Right ventricle myocardium inferior (tissue), 1 donor: ENCODE data around the gene LRP11. TPM values are rescaled to one million over a fixed set of nuclear protein-coding genes. Genes with fewer than 3 reads are reported as not detected.
A peak's percentile ranks its signal among the peaks of the same experiment; 100 is the strongest.
"Not testable (repeated sequence)": the region's sequence is repeated elsewhere in the genome, so short reads cannot be mapped to it uniquely, and the experiment has no call there.

ENCODE experiments used
- ATAC-seq: fragments of 200-7000 bp; cut with Tn5 transposase; one replicate; pipeline ENCODE4 v1.9.1; 2020; ENCODE audit warnings: mild to moderate bottlenecking, moderate library complexity
- DNase-seq: peaks from one replicate; pipeline ENCODE4 v3.0.0; 2021; ENCODE audit errors: missing footprints
- intact Hi-C: fragments of 100-400 bp; cut with DNase I; formaldehyde crosslinking; loops from one replicate; pipeline ENCODE4 v1.11.0; 2022
- long read RNA-seq: library from polyadenylated mRNA; unstranded; transcript quantifications from one replicate; pipeline ENCODE4 v2.0.0, GENCODE V29; 2021
- total RNA-seq: library from RNA; stranded (reverse); fragmentation: NEBNext Ultra II Directional; extraction: Animal tissue kit (Norgen Biotek cat#: 25700); gene quantifications from one replicate; pipeline ENCODE4 v1.2.1, GENCODE V29; 2021
- donor health status: DM: no; HTN: yes; CAD: no; lungs with severe emphysema.

Gene LRP11, protein sequence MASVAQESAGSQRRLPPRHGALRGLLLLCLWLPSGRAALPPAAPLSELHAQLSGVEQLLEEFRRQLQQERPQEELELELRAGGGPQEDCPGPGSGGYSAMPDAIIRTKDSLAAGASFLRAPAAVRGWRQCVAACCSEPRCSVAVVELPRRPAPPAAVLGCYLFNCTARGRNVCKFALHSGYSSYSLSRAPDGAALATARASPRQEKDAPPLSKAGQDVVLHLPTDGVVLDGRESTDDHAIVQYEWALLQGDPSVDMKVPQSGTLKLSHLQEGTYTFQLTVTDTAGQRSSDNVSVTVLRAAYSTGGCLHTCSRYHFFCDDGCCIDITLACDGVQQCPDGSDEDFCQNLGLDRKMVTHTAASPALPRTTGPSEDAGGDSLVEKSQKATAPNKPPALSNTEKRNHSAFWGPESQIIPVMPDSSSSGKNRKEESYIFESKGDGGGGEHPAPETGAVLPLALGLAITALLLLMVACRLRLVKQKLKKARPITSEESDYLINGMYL
- total RNA-seq, result 21.5 TPM
- long read RNA-seq, partial matches to known transcripts, result 4 of 12 reads
- long read RNA-seq, other reads (novel, unspliced or antisense), result 3 of 12 reads

DNA sequence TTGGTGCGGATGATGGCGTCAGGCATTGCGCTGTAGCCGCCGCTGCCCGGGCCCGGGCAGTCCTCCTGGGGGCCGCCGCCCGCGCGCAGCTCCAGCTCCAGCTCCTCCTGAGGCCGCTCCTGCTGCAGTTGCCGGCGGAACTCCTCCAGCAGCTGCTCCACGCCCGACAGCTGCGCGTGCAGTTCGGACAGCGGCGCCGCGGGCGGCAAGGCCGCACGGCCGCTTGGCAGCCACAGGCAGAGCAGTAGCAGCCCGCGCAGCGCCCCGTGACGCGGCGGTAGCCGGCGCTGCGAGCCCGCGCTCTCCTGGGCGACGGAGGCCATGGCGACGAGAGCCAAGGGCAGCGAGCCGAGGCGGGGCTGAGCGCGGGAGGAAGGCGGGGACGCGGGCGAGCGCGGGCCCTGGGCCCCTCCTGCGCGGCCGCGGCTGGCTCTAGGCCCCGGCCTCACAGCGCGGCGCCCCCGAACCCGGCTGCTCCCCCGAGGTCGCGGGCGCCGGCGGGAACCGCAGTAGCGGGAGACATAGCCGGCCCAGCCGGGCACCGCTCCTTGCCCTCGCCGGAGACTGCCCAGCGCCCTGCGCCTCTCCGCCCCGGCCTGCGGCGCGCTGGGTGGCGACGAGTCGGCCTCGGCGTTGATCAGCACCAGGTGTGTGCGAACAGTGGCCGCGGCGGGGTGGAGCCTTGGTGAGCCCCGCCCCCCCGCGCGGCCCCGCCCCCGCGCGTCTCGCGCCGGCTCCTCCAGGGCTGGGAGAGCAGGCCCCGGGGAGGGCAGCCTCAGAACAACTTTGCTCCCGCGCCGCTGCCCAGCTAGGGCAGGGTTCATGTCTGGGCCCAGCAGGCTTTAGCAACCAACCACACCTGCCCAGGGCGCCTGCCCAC, at the start of gene LRP11:
Gene LRP11, minus strand, starts transcription at position 662 of the 880 bp plus-strand sequence. Its CDS starts 339 bp downstream, at position 323.
- DNase-seq (peak; percentile 92), ATAC-seq (peak; percentile 92)
- intact Hi-C loops, result loop anchor here (2.0 to 10.0 kb wide), 3 partner anchors 29 to 139 kb away; partner anchors contain the start of gene RAET1G

DNA sequence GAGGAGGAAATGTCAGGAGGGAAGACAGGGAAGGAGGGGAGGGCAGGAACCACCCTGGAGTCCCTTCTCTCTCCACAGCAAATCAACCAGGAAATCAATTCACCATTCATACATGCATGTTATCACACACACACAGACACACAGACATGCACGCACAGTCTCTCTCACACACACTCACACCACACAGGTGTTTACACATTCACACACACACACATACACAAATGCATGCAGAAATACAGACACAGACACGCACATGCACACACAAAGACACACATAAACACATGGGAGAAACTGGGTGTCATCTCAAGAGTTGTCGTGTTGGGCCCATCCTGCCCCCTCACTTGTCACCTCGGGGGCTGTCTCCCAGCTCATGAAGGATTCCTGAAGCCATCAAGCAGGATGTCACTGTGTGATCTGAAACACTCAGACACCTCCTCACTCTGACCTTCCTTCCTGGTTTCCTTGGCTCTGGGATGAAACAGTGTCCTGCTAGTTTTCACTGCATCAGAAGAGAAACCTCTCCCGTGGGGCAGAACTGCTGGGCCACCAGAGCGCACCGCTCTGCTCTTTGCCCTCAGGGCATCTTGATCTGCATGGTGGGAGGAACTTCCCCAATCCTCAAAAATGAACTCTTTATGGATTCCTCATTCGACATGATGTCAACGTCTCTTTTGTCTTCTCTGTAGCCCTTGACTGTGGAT, 49.5 kb upstream of the LRP11 start:
- intact Hi-C loops, result no loop called here
- no peak for ATAC-seq
- DNase-seq, result no peak

DNA sequence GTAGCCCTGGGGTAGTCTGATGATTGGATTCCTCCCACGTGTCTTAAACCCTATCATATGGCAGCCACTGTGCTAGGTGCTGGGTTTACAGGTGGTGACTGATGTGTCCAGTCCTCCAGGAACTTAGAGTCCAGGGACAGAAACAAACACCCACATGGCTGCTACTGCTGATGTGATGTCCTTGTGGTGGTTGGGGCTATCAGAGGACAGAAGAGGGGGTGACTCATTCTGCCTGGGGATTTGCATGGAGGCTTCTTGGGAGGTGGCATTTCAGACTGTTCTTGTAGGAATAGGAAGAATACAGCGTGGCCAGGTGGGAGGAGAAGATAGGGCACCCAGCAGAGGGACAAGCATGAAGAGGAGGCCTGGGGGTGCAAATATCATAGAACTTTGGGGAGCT, 48.9 kb upstream of the LRP11 start:
- DNase-seq, result no peak
- intact Hi-C loops, result no loop called here
- no peak for ATAC-seq

DNA sequence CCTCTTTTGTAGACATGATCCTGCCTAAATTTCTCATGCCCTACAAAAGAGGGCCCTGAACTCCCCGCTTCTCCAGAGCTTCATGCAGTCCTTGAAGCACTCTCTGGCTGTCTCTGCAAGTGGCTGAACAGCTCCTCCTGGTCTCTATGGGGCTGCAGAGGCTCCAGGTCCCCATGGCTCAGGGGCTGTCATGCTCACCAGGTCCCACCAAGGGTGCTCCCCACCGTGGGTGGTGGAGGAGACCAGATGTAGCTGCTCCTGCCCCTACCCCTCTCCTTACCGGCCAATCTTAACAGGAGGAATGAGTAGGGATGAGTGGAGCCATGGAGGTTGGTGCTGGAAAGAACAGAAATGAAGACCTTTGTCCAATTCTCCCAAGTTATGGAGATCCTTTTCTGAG, 48.5 kb upstream of the LRP11 start:
- DNase-seq, intact Hi-C loops, ATAC-seq: not testable (repeated sequence)

DNA sequence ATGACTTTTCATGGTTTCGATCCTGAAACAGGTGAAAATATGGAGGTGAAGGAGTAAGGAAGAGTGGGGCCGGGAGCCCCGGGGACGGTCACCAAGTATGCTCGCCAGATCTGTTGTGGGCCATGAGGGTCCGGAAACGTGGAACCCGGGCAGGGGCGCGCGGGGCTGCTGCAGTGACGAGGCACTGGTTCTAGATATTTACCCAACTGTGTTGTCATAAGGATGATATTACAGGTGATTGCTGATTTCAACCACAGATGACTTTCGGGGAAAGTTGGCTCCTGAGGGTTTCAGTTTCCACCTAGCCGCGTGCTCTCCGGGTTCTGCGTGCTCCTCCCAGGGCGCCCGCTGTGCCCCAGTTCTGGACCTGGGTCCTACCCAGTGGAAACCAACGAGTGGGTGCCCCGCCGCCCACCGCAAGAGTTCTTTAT, 46.6 kb upstream of the LRP11 start:
- ATAC-seq (no peak), DNase-seq (no peak)
- intact Hi-C loops, result no loop called here

DNA sequence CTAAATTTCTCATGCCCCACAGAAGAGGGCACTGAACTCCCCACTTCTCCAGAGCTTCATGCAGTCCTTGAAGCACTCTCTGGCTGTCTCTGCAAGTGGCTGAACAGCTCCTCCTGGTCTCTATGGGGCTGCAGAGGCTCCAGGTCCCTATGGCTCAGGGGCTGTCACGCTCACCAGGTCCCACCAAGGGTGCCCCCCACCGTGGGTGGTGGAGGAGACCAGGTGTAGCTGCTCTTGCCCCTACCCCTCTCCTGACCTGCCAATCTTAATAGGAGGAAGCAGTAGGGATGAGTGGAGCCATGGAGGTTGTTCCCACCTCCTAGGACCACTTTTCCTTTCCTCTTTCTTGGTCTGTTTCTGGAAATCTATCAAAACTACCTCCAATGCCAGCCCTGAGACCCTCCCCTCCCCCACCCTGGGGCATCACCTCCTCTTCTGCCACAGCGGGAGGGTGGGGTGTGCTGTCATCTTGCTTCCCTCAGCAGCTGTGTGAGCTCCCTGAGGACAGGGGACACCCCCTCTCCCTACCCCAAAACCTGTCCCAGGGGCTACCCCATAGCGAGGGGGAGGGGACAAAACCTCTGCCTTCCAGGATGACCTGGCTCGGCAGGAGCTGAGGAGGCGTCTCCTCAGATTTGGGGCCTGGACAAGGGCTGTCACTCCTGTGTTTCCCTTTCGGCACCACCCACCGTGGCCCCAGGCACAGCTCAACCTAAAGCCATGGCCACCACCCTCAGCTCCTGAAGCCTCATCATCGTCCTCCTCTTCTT, 45.7 kb upstream of the LRP11 start:
- DNase-seq (no peak), ATAC-seq (no peak)
- intact Hi-C loops, result no loop called here

DNA sequence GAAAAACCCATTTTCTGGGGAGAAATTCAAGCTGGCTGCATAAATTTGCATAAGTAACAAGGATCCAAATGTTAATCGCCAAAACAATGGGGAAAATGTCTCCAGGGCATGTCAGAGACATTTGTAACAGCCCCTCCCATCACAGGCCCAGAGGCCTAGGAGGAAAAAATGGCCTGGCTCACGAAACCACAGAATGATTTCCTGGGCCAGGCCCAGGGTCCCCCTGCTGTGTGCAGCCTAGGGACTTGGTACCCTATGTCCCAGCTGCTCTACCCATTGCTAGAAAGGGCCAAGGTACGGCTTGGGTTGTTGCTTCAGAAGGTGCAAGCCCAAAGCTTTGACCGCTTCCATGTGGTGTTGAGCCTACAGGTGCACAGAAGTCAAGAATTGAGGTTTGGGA, 44.3 kb upstream of the LRP11 start:
- intact Hi-C loops, DNase-seq, ATAC-seq: not testable (repeated sequence)

DNA sequence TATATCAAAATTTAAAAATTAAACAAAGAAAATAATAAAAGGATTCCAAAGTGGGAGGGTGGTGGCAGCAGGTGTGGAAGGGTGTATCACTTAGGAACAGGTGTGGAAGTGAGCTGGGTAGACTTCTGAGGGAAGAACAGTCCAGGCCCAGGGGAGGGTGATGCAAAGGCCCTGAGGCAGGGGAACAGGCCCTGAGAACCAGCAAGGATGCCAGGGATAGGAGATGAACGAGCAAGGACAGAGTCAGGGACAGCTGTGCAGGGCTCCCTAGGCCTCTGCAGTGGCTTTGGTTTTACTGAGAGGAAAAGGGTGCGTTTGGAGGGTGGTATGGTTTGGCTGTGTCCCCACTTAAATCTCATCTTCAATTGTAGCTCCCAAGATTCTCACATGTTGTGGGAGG, 43.2 kb upstream of the LRP11 start:
- DNase-seq (no peak), ATAC-seq (no peak)
- intact Hi-C loops, result no loop called here

DNA sequence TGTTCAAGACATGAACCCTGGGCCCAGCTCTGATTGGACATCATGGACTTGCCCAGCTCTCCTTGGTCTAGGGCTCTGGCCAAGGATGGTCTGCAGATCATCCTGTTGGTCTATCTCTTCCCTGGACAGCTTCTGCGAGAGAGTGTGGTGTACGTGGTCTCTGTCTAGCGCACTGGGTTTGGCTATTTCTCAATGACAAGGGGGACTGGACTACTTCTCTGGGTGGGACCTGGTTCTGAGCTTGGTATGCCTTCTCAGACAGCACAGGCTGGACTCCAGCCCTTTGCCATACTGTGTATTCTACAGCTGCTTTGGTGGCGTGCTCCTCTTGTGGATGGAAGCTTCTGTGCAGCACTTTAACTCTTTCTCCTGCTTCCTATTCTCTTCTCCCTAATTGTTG, 42.2 kb upstream of the LRP11 start:
- DNase-seq, result no peak
- no peak for ATAC-seq
- intact Hi-C loops, result no loop called here

DNA sequence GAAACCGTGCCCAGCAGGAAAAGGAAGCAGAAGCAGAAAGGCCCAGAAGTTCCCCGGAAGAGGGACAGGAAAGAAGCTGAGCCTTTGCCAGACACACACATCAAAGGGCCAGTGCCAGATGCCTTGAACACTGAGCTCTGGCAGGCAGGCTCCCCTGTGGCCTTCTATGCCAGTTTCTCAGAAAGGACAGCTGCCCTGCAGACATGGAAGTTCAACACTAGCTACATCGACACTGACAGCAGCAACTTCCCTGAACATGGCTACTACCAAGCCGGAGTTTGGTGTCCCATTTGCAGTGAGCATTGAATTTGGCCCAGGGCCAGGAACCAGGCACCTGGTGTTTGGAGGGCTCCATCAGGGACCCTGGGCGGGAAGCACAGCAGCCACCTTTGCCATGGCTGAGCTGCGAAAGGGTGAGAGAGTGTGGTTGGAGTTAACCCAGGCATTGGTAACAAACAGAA, 41.8 kb upstream of the LRP11 start:
- no peak for ATAC-seq
- intact Hi-C loops, result no loop called here
- no peak for DNase-seq

DNA sequence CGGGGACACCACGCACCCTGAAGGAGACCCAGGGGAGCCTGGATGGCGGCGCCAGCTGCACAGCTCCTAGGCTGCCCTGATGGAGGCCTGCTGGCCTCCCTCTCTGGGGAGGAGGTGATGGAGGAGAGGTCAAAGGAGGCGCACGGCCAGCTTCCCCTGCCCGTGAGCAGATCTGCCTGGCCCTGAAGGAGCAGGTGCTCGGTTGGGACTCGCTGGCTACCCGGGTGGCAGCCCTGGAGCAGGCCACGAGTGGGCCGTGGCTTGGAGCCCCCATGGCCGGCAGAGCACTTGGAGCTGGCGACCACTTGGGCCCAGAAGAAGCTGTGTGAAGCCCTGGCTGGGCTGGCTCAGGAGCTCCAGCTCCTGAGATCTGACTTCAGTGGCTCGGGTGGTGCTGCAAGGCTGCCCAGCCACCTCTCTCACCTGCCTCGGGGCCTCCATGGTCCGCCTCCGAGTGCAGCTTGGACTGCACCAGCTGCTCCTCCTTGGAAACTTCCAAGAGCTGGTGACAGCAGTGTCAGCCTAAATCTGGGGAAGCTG, 41.3 kb upstream of the LRP11 start:
- DNase-seq, result peak; percentile 66
- intact Hi-C loops, result no loop called here
- ATAC-seq, result no peak

DNA sequence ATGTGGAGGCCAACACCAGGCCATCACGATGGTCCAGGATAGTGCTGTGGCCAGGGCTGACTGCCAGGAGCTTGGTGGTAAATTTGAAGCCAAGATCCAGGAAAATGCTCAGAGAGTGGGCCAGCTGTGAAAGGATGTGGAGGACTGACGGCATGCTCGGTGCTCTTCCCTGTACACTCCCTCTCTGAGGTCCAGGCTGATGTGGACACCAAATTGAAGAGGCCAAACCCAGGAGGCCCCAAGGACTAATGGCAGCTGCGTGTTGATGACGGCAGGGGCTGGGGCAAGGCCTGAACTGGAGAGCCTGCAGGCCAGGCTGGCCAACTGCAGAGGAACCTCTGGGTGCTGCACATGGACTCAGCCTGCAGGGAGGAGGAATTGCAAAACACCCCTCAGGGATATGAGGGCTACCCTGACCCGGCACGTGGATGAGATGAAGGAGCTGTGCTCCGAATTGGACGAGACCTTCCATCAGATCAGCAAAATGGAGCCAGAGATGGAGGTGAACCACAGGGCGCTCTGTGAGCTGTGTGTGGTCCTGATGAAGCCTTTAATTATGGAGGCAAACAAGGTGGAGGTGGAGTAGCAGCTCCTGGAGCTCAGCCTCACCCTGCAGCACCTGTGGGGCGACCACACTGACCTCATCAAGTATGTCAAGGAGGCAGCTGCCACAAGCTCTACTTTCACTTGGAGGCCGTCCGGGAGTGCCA, 40.7 kb upstream of the LRP11 start:
- no peak for DNase-seq
- intact Hi-C loops, result no loop called here
- peak; percentile 75 for ATAC-seq

DNA sequence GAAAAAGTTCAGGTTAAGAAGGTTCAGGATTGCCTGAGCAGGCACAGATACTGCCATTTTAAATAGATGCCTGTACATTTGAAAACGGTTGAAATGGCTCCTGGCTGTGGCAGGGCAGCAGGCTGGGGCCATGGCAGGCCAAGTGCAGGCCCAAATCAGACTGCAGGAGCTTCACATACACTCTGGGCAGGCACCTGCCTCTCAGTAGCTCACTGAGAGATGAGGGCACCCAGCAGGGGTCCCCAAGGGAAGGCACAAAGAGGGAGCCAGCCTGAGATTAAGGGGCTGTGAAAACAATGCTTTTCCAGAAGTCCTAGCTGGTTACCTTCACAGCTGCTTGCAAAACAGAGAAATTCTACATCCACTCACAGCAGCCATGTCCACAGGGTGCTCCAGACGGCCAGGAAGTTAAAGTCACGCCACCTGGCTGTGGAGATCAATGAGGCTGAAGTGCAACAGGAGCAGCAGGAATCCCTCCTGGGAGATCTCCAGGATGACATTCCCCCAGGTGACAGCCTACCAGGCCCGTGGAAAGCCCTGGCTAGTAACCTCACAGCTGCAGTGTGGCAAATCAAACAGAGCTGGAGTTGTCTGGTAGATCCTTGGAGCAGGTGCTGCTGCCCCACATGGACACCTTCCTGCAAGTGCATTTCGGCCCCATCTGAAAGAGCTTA, 39.9 kb upstream of the LRP11 start:
- ATAC-seq (no peak), DNase-seq (no peak)
- intact Hi-C loops, result no loop called here

DNA sequence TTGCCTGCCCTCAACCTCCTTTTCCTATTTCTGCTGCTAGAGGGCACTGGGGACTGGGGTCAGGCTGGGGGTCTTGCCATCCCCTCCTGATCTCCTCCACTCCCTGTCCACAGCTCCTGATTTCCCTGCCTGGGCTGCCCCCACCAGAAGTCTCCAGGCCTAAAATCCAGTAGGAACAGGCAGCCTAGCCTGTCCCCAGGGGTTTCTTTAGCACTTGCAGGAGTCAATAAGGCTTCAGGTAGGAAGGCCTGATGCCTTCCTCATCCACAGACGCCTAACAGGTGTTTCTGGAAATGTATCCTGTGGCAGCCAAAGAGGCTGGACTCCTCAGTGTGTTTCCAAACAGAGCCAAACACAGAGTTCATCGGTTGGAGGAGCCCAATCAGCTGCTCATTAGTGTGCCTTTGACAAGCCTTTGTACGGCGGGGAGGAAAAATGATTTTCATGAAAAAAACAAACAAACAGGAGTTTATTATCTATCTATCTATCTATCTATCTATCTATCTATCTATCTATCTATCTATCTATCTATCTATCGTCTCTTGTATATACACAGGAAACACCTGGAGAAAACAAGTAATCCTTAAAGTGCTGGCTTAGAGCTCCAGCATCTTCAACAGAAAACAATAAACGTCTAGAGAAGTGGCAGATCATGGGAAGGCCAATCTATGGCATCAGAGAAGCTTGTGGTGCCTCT, 37.4 kb upstream of the LRP11 start:
- DNase-seq, result peak; percentile 46
- ATAC-seq, result no peak
- intact Hi-C loops, result no loop called here

DNA sequence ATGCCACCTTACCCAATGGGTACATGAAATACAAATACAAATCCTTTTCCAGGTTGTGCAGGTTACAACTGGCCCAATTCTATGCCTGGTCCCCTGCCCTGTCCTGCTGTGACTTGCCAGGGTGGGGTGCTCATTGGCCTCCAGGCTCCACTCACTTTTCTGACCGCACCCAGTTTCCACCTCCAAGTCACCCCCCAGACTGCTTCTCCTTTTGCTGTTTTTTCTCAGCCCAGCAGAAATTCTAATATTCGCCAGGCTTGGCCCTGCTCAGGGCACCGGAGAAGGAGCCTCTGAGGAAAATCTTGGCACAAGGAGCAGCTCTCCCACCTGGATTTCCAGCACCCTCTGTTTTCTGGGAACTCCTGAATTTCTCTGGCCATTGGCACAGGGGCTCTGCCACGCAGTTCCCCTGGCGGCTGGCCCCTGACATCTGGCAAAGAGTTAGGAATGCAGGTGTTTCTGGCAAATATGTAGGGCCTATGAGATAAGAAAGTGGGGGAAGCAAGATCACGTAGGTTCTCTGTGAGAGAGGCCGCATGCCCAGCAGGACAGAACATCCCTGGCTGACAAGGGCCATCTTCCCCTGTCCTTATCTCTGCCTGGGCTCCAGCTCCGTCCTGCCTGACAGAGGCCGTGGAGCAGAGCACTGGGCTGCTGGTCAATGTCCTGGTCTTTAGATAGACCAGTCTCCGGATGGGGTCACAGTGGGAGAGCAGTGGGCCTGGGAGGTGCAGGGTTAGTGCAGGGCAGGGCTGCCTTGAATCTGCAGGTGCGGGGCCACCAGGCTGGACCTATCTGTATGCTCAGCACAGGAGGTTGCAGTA, 36.7 kb upstream of the LRP11 start:
- intact Hi-C loops, result no loop called here
- ATAC-seq (no peak), DNase-seq (peak; percentile 34)
